PC-3 (cell line): ENCODE data around the gene PTGS1.

Source experiments
- CTCF ChIP-seq: fragments of 300-600 bp; sonication (generic); conservative IDR thresholded peaks from 2 replicates; pipeline ENCODE4 v1.5.1; 2017; ENCODE audit warnings: antibody characterized with exemption, low read depth, mild to moderate bottlenecking, low read length
- EZH2 ChIP-seq: fragments of 300-600 bp; sonication (generic); IDR thresholded peaks from one replicate; pipeline ENCODE4 v1.6.1; 2017; ENCODE audit warnings: antibody characterized with exemption, mild to moderate bottlenecking, low read length; ENCODE audit not compliant: unreplicated experiment

- no peak for TF ChIP-seq CTCF
- no peak for TF ChIP-seq EZH2
Observed at GRCh38 chr9:122338536-122338935, 32.3 kb upstream of the PTGS1 start.
